ENCODE data around the gene DHRS3. TPM values are rescaled to one million over a fixed set of nuclear protein-coding genes. Genes with fewer than 3 reads are reported as not detected.

The DHRS3 gene
- total and polyA plus RNA-seq, 2 of the 13 experiments (the other 11 are each of a cell fraction or from before 2014, with no cell fraction given), result 48.5 to 90.5 TPM

- no peak for TF ChIP-seq ZNF362 (CRISPR knock-in tag; IDR thresholded peaks at IDR 0.05; ENCODE audit: borderline replicate concordance)
- no peak for TF ChIP-seq ZMYM2 (CRISPR knock-in tag; IDR thresholded peaks at IDR 0.05)
- TF ChIP-seq NR3C1 (CRISPR knock-in tag; IDR thresholded peaks at IDR 0.05), result no peak
- TF ChIP-seq CBX1 (IDR thresholded peaks at IDR 0.05; ENCODE audit: low read depth), result no peak
Observed at GRCh38 chr1:12607263-12607662, 10.7 kb downstream of the DHRS3 start (continued).

GRCh38 chr1:12604986-12605385 is 13.0 kb downstream of the DHRS3 start:
- H2AFZ ChIP-seq (ENCODE audit: low read length), result no peak overlapping the region
- H3K9ac ChIP-seq (ENCODE audit: insufficient read depth, low read depth, low read length), result no peak overlapping the region
- H3K36me3 ChIP-seq (replicated peaks in 1 of 2; ENCODE audit: control insufficient read depth in 1 of 2, insufficient read depth in 2 of 2, low read length in 2 of 2), result peaks cover 11 to 41% of the 10 kb centered on the region in 2 experiments
- CTCF ChIA-PET (ENCODE audit: low intra/inter-chr PET ratio, low total read pairs), result no interaction called here
- intact Hi-C loops (cut with micrococcal nuclease; ENCODE audit: unreplicated experiment), result loop anchor here (1.0 kb wide), 1 partner anchor 11 kb away; no protein-coding TSS in a partner anchor
- no peak for TF ChIP-seq PRPF4 (IDR thresholded peaks at IDR 0.05; ENCODE audit: low read depth, low read length, poor library complexity, severe bottlenecking)
- TF ChIP-seq PBX2 (CRISPR knock-in tag; IDR thresholded peaks at IDR 0.05), result no peak
- TF ChIP-seq ZNF343 (CRISPR knock-in tag; IDR thresholded peaks at IDR 0.05), result no peak
- no peak for TF ChIP-seq ZNF17 (CRISPR knock-in tag; IDR thresholded peaks at IDR 0.05)
- TF ChIP-seq BHLHE40 (IDR thresholded peaks at IDR 0.05; ENCODE audit: low read length), result no peak
- no peak for TF ChIP-seq ZNF33A (CRISPR knock-in tag; IDR thresholded peaks at IDR 0.05; ENCODE audit: borderline replicate concordance)
- no peak for TF ChIP-seq ZBTB43 (CRISPR knock-in tag; conservative IDR thresholded peaks at IDR 0.05)
- TF ChIP-seq ZMAT3 (CRISPR knock-in tag; conservative IDR thresholded peaks at IDR 0.05), result no peak
- no peak for TF ChIP-seq DMAP1 (CRISPR knock-in tag; IDR thresholded peaks at IDR 0.05)
- no peak for TF ChIP-seq ZNF703 (CRISPR knock-in tag; IDR thresholded peaks at IDR 0.05; ENCODE audit: borderline replicate concordance)
- no peak for TF ChIP-seq STAG1 (CRISPR knock-in tag; IDR thresholded peaks at IDR 0.05)
- no peak for TF ChIP-seq ETS1 (CRISPR knock-in tag; IDR thresholded peaks at IDR 0.05)
- TF ChIP-seq ZNF615 (CRISPR knock-in tag; IDR thresholded peaks at IDR 0.05; ENCODE audit: borderline replicate concordance), result no peak
- TF ChIP-seq ZBTB1 (CRISPR knock-in tag; IDR thresholded peaks at IDR 0.05; ENCODE audit: borderline replicate concordance), result no peak
- peak in 1 of 2 experiments; percentile 30; a peak in 1 of 4 replicates for TF ChIP-seq POLR2A (IDR thresholded peaks at IDR 0.05; ENCODE audit: insufficient read depth in 1 of 2, low read depth in 2 of 2, low read length in 2 of 2)
- TF ChIP-seq PTBP1 (IDR thresholded peaks at IDR 0.05; ENCODE audit: low read depth, low read length, poor library complexity, severe bottlenecking), result no peak
- TF ChIP-seq AGO2 (optimal IDR thresholded peaks at IDR 0.05; ENCODE audit: low read depth, low read length), result peak; percentile 24
- BruUV-seq (replicated peaks), result no TSS peak
- POLR2A ChIA-PET, result interaction anchor here (1.0 to 17.4 kb wide), 6 partner anchors 12 to 249 kb away, joined by 3 to 357 read pairs (median 5); partner anchors contain the start of gene DHRS3
- DNase-seq (ENCODE audit: low spot score) (no peak), FAIRE-seq (no peak), ATAC-seq (no peak)
- no peak overlapping the region for H3K4me2 ChIP-seq (ENCODE audit: low read depth, low read length)
- no peak overlapping the region for H3K4me3 ChIP-seq (replicated peaks in 1 of 3; ENCODE audit: insufficient read depth in 1 of 3, low read depth in 2 of 3, low read length in 3 of 3)
- WGBS (ENCODE audit: low lambda C conversion rate), result 96% methylated on average over 9 of the region's 9 CpGs
- in situ Hi-C loops (cut with HindIII; ENCODE audit: extremely low pct_ligation_motif_present, low pct_unique_long_range_greater_than_20kb), result no loop called here
- no peak overlapping the region for H3K27ac ChIP-seq (ENCODE audit: extremely low read length, insufficient read depth, low read length)
- H3K27me3 ChIP-seq (ENCODE audit: control insufficient read depth in 1 of 2, insufficient read depth in 2 of 2, low read length in 2 of 2), result no peaks in the 10 kb centered on the region
- H3K9me3 ChIP-seq (ENCODE audit: low read length), result no peaks in the 10 kb centered on the region
- peaks cover 81% of the 10 kb centered on the region for H3K79me2 ChIP-seq (ENCODE audit: insufficient read depth, low read length)
- peaks cover 96% of the 10 kb centered on the region for H3K4me1 ChIP-seq (ENCODE audit: insufficient read depth, low read length)
- H4K20me1 ChIP-seq (ENCODE audit: insufficient read depth, low read length), result peaks cover 91% of the 10 kb centered on the region
